Astrocyte of the hippocampus (primary cell): ENCODE measurements around the gene GIPC2.
"Not testable (repeated sequence)": the region's sequence is repeated elsewhere in the genome, so short reads cannot be mapped to it uniquely, and the experiment has no call there.

Source experiments
- DNase-seq: peaks from one replicate; pipeline ENCODE4 v3.0.0; 2011; ENCODE audit warnings: low read depth, low spot score

GIPC2 gene, protein sequence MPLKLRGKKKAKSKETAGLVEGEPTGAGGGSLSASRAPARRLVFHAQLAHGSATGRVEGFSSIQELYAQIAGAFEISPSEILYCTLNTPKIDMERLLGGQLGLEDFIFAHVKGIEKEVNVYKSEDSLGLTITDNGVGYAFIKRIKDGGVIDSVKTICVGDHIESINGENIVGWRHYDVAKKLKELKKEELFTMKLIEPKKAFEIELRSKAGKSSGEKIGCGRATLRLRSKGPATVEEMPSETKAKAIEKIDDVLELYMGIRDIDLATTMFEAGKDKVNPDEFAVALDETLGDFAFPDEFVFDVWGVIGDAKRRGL

DNA sequence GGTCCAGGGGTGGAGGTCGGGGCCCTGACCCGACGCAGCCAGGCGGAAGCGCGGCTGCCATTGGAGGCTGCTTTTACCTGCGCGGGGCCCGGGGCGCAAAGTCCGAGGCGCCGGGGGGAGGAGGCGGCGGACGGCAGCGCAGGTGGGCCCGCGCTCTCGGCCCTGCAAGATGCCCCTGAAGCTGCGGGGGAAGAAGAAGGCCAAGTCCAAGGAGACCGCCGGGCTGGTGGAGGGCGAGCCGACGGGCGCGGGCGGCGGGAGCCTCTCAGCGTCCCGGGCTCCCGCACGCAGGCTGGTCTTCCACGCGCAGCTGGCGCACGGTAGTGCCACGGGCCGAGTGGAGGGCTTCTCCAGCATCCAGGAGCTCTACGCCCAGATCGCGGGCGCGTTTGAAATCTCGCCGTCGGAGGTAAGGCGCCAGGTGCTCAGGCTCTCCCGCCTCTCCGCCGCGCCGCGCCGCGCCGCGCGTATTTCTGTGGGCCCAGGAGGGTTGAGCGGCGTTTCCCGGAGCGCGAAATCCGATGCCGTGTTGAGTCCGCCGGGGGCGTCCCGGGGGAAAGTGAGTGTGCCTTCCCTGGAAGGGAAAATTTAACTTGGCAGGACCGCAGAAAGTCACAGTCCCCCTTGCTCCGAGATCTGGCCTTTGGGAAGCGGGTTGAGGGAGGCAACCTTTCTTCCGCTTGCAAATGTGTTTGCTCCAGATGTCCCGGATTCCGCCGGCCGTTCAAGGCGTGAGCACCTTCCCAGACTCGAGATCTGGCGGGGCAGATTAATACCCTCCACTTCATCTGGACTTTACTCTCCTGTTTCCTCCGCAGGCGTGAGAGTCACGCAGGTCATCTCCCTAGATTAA is at the start of gene GIPC2:
TSS of gene GIPC2 (plus strand) at position 41 of the 853 bp plus-strand sequence. CDS start at position 170, 129 bp downstream.
- peak; percentile 60 for DNase-seq

- DNase-seq, result no peak
Observed at GRCh38 chr1:77996734-77997133, 49.0 kb upstream of the GIPC2 start.

DNA sequence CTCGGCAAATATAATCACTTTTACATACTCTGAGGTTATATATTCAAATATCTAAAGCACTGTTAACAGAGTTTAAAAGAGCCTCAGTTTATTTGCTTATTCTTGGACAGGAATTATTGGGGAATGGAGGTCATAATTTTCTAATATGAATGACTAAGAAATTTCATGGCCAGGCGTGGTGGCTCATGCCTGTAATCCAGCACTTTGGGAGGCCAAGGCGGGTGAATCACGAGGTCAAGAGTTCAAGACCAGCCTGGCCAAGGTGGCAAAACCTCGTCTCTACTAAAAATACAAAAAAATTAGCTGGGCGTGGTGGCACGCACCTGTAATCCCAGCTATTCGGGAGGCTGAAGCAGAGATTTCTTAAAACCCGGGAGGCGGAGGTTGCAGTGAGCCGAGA is 45.2 kb upstream of the GIPC2 start:
- DNase-seq, result not testable (repeated sequence)

DNA sequence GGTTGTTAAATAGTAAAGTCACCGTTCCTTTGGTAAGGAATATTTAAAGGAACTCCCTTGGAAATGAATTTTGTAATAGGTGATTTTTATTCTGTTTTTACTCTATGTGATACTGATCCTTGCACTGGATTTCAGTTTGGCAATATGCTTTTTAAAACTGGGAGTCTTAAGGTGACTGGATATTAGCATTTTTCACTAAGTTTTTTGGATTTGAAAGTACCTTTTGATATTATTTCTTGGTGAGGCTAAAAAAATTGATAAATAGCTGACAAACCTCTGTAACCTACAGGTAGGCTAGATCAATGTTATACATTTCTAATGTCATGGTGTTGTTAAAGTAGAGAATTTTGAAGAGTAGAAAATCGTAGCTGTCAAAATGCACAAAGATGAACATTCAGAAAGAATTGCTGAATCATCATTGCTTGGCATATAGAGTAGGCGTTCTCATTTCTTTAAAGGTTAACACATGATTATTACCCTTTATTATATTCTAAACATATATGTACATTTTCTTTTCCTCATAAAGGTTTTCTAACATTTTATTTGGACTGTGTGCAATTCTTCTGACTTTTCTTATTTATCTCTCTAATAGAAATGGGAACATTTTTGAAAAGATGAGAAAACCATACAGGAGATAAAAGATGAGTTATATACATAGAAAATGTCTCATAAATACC is 42.6 kb upstream of the GIPC2 start:
- DNase-seq, result no peak

GRCh38 chr1:78003882-78004718 is 41.7 kb upstream of the GIPC2 start:
- peak; percentile 71 for DNase-seq

GRCh38 chr1:78004719-78005447 is 40.9 kb upstream of the GIPC2 start, which contains the start of gene DNAJB4:
Gene DNAJB4 (plus strand): TSS chr1:78004939. CDS start chr1:78005111, 172 bp downstream.
- DNase-seq, result peak; percentile 96

DNA sequence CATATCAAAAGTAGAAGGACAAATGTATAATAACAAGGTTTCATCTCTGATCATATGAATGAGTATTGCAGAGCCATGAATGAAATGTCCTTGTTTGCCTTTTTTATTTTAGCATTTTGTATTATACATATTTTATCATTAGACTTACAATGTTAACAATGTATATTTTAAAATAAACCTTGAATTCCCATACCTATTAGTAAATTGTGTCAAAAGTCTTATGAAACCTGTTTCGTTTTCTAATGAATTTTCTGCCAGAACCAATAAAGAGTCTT is 40.4 kb upstream of the GIPC2 start:
- DNase-seq, result no peak

DNA sequence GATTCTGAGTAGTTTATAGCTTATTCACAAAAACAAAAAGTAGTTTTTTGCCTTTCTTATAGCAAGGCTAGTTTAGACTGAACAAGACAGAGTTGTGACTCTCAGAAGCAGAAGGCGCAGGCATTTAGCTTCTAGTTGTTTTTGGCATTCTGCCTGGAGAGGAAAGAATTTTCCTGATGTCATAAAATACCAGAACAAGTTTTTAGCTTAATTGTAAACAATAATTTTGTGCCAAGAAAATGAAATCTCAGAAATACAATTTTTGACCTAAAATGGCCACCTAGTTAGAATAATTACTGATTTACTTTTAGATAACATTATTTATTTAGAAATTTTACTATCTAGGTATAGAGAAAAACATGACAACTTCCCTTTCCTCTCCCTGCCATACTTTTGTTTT is 40.0 kb upstream of the GIPC2 start:
- peak; percentile 91 for DNase-seq

- DNase-seq, result no peak
Observed at GRCh38 chr1:78006521-78006920, 39.2 kb upstream of the GIPC2 start.

DNA sequence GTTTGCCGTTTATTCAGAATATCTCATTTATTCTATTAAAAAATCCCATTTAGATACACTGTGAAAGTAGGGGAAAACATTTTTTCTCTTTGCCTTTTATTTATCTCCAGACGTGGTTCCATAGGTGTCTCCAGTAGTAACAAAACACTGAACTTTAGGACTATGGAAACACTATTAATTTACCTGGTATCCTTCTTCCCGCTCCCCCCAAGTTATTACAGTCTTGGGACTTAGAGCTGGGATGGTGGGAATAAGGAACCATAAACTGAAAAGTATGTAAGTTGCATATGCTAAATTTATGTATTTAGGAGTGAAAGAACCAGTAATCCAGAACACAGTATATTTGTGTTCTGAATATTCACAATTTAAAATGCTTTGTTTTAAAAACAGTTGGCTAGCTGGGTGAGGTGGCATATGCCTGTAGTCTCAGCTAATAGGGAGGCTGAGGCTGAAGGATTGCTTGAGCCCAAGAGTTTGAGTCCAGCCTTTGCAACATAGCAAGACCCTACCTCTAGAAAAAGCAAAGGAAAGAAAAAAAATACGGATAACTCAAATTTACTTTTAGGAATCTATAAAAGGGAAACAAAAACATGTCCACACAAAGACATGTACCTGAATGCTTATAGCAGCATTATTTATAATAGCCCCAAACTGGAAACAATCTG is 38.0 kb upstream of the GIPC2 start:
- DNase-seq, result no peak

DNA sequence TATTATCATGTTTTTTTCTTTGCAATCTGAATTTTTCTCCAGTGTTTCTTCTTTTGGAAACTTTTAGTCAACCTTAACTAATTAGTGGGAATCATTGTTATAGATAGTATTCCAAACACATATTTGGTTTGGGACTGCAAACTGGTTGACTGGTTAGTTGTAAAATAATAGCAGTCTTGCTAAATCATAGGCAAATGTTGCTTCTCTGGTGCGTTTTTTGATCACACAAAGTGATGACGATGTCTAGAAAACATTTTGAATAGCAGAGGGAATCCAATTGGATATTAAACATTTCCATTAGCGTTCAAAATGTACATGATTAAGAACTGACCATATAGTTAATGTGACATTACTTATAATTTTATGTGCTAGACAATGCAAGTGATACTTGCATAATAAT is 36.5 kb upstream of the GIPC2 start:
- no peak for DNase-seq

DNA sequence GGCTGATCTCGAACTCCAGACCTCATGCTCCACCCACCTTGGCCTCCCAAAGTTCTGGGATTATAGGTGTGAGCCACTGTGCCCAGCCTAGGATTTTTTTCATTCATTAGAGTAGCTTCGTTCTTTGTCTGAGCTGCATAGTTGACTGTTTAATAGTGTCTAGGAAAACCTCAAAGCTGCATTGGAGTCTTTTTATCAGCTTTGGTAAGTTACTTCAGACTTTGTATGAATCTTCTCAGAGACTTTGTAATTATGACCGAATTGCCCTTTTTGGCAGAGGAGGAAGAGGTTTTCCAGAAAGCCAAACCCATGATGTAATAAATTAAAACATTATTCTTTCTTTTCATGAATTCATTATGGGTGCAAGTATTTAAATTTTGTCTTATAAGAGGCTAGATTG is 35.9 kb upstream of the GIPC2 start:
- DNase-seq, result peak; percentile 57

DNA sequence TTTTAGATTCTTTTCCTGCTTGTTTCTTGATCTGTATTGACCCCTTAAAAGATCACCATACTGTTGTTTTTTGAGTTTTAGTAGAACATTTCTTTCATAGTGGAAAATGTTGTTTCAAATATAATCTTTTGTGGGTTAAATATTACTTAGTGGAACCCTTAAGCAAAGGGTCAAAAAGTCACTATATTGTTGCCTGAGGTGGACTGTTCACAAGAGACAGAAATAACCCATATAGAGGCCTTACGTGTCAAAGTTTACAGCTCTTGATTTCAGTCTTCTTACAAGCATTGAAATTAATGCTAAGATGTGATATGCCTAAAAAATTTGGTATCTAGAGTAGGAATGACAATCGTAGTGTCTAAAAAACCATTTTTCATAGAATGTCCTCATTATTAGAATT is 34.7 kb upstream of the GIPC2 start:
- DNase-seq, result no peak

GRCh38 chr1:78015148-78015547 is 30.6 kb upstream of the GIPC2 start:
- DNase-seq, result no peak

- no peak for DNase-seq
Observed at GRCh38 chr1:78019024-78019423, 26.7 kb upstream of the GIPC2 start.

GRCh38 chr1:78021134-78021533 is 24.6 kb upstream of the GIPC2 start:
- not testable (repeated sequence) for DNase-seq

DNA sequence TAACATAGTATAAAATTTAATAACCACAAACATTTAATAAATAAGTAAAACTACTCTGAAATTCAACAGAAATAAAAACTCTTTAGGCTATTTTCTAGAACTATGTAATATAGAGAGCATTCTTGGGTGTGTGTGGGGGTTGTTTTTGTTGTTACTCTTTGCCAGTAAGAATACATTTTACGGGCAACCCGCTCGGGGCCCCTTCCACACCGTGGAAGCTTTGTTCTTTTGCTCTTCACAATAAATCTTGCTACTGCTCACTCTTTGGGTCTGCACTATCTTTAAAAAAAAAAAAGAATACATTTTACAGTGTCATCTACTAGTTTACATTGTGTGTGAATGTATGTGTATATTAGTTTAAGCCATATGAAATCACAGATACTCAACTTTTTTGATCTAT is 16.0 kb upstream of the GIPC2 start:
- no peak for DNase-seq

DNA sequence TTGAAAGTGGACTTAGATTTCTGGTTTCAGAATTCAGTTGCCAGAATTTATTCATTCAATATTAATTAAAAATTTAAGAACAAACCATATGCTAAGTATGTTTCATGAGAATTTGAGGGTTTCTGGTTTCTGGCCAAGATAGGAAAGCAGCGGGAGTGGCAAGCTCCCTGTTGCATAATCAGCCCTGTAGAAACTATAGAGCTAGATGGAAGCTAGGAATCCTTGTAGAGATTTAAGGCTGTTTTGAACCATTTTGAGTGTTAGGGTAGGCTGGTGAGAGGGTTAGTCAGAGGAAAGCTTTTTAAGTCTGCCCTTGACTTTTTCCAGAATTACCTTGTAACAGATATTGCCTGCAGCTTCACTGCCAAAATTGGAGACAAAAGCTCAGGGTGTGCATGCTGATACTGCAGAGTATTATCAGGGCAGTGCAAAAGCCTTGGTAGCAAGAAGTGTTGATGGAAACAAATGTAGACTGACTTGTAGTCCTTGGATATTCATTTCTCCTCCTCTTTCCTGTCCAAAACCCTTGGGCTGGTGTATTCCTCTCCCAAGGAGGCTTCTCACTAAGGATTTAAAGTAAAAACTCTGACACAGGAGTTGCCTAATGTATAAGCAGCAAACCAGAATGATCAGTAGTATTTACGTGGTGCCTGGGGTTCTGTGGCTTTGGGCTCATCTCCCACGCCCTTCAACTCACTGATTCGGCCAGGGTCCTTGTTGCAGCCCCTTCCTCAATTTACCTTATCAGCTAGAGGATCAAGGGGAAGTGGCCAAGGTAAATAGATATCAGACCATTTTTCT is 12.6 kb upstream of the GIPC2 start:
- DNase-seq, result no peak

DNA sequence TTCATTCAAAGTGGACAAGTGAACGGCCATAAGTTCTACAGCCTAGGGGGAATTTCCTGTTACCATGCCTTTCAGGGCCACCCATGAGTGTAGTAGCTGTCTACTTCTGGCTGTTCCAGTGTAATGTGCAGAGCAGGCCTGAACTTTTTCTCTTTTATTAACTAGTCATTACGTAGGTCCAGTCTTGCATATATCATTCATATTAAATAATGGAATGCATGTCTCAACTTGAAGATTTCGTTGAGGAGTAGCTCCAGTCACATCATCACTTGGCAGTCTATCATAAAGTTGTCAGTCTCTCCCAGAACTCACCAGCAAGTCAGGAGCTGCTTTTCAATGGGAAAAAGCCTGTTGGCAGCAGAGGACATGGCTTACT is 12.0 kb upstream of the GIPC2 start:
- DNase-seq, result no peak

- DNase-seq, result no peak
Observed at GRCh38 chr1:78035121-78035520, 10.6 kb upstream of the GIPC2 start.
